NB4 (cell line): ENCODE data around the gene NOTUM.

ENCODE experiments used
- DNase-seq: peaks from one replicate; pipeline ENCODE4 v3.0.0; 2010; ENCODE audit warnings: low read depth
- H3K4me3 ChIP-seq: one replicate; pipeline ENCODE4 v1.5.1; 2011; ENCODE audit warnings: mild to moderate bottlenecking, low read depth, low read length, moderate library complexity
- CTCF ChIP-seq: IDR thresholded peaks from one replicate; pipeline ENCODE4 v1.5.1; 2012; ENCODE audit warnings: low read depth, low read length
- MAX ChIP-seq: IDR thresholded peaks from 2 replicates; pipeline ENCODE4 v1.6.1; 2011; ENCODE audit warnings: low read depth, low read length
- MYC ChIP-seq: IDR thresholded peaks from 2 replicates; pipeline ENCODE4 v1.6.1; 2011; ENCODE audit warnings: low read depth, low read length
- POLR2A ChIP-seq: IDR thresholded peaks from 2 replicates; pipeline ENCODE4 v1.6.1; 2011; ENCODE audit warnings: mild to moderate bottlenecking; ENCODE audit not compliant: insufficient read length; ENCODE audit errors: extremely low read depth

NOTUM gene

DNA sequence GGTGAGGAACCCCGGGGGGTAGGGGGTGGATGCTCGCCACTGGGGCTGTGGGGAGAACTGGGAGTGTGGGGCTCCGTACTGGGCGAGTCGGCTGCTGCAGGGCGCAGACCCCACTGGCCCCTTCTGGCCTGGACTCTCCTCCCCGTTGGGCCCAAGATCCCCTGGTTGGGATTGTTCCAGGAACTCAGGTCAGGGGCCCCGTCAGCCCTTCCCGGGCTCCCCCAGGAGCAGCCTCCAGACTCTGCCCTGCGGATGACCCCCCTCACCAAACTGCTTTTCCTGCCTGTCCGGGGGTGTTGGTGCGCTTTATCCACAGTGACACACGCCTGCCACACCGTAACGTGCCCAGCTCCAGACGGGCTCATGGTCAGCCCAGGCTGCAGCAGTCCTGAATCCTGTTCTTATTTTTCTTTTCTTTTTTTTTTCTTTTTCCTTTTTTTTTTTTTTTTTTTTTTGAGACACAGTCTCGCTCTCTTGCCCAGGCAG lies 40.6 kb upstream of the NOTUM start:
- TF ChIP-seq MYC (no peak), POLR2A (no peak), MAX (no peak), CTCF (no peak)
- no peak for DNase-seq
- no peak overlapping the region for H3K4me3 ChIP-seq

GRCh38 chr17:82000803-82001570 lies 40.0 kb upstream of the NOTUM start:
- DNase-seq, result no peak
- TF ChIP-seq POLR2A (no peak), MYC (no peak), CTCF (no peak), MAX (no peak)
- H3K4me3 ChIP-seq, result no peak overlapping the region

- TF ChIP-seq POLR2A (no peak), MAX (no peak), CTCF (no peak), MYC (no peak)
- H3K4me3 ChIP-seq, result no peak overlapping the region
- DNase-seq, result no peak
These were observed 39.2 kb upstream of the NOTUM start for GRCh38 chr17:81999976-82000802.

DNA sequence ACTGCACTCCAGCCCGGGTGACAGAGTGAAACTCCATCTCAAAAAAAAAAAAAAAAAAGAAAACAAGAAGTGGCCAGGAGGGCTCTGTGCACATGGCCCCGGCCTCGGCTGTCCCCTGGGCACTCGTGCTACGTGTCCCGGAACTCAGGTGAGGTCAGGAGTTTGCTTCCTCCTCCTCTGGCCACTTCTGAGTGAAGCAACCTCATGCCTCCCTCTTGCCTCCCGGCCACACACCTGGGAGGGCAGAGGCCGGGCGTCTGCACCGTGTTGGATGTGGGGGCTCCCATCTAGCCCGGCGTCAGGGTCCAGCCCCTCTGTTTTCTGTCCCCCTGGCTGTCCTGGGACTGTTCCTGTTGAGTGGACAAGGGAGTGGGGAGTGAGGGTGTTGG lies 38.6 kb upstream of the NOTUM start:
- no peak for DNase-seq
- no peak overlapping the region for H3K4me3 ChIP-seq
- TF ChIP-seq MAX (no peak), MYC (no peak), POLR2A (no peak), CTCF (no peak)

DNA sequence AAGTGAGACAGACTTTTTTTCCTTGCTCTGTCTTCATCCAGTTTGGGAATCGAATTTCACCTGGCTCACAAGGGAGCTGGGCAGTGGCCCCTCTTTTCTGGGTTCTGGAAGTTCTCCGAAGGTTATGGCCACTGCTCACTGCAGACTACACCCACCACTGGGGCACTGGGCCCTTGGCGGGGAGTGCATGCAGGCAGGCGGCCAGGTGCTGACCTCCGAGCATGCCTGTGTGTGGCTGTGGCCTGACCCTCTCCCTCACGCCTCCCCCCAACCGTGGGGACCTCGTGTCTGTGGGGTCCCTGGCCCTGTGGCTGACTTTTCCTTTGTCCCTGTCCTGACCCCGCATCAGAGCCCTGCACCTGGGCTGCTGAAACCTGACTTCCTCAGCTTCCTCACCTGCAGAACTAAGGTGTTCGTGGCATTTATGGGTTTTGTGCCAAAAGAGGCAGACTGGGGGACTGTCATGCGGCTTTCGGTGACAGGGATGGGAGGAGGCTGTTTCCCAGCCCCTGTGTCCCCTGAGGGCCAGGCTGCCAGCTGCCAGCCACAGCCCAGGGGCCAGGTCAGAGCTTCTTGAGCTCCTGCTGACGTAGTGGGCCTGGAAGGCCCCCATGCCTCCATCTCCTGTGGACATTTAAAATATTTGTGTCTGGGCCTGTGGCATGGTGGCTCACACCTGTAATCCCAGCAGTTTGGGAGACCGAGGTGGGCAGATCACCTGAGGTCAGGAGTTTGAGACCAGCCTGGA lies 37.9 kb upstream of the NOTUM start:
- no peak for DNase-seq
- TF ChIP-seq MYC, result no peak
- no peak for TF ChIP-seq MAX
- no peak for TF ChIP-seq CTCF
- TF ChIP-seq POLR2A, result no peak
- H3K4me3 ChIP-seq, result no peak overlapping the region
